ENCODE measurements around the gene UIMC1. TPM values are rescaled to one million over a fixed set of nuclear protein-coding genes. Genes with fewer than 3 reads are reported as not detected.

Gene UIMC1
- total RNA-seq, 1 donor from 2014 or later = 42.2 TPM

GRCh38 chr5:177015156-177015555 lies 8.6 kb upstream of the UIMC1 start:
- intact Hi-C loops (cut with DNase I) = no loop called here
- TF ChIP-seq POLR2A (IDR thresholded peaks at IDR 0.05) = no peak
- TF ChIP-seq POLR2AphosphoS5 (IDR thresholded peaks at IDR 0.05; ENCODE audit: insufficient read depth in 1 of 2, low read depth in 1 of 2) = no peak
- TF ChIP-seq CTCF (IDR thresholded peaks at IDR 0.05) = no peak
- Histone ChIP-seq H3K4me1 (no peaks in the 10 kb centered on the region), H3K9me3 (no peaks in the 10 kb centered on the region), H3K4me3 (no peak overlapping the region), H3K27me3 (no peaks in the 10 kb centered on the region), H3K27ac (no peak overlapping the region), H3K36me3 (no peaks in the 10 kb centered on the region)
- no peak for DNase-seq (ENCODE audit: extremely low spot score in 2 of 2)

GRCh38 chr5:177010153-177010552 lies 3.6 kb upstream of the UIMC1 start:
- Histone ChIP-seq H3K4me1 (peaks cover 5% of the 10 kb centered on the region), H3K27me3 (no peaks in the 10 kb centered on the region), H3K27ac (no peak overlapping the region), H3K36me3 (no peaks in the 10 kb centered on the region), H3K4me3 (no peak overlapping the region), H3K9me3 (no peaks in the 10 kb centered on the region)
- TF ChIP-seq POLR2AphosphoS5 (IDR thresholded peaks at IDR 0.05; ENCODE audit: insufficient read depth in 1 of 2, low read depth in 1 of 2) (no peak), CTCF (IDR thresholded peaks at IDR 0.05) (no peak), POLR2A (IDR thresholded peaks at IDR 0.05) (no peak)
- intact Hi-C loops (cut with DNase I) = no loop called here
- DNase-seq (ENCODE audit: extremely low spot score in 2 of 2) = no peak

GRCh38 chr5:177008716-177009115 lies 2.1 kb upstream of the UIMC1 start:
- no peaks in the 10 kb centered on the region for H3K27me3 ChIP-seq
- H3K4me3 ChIP-seq = no peak overlapping the region
- no peaks in the 10 kb centered on the region for H3K36me3 ChIP-seq
- H3K4me1 ChIP-seq = peaks cover 19% of the 10 kb centered on the region
- H3K9me3 ChIP-seq = no peaks in the 10 kb centered on the region
- no peak for DNase-seq (ENCODE audit: extremely low spot score in 2 of 2)
- intact Hi-C loops (cut with DNase I) = no loop called here
- TF ChIP-seq CTCF (IDR thresholded peaks at IDR 0.05) (no peak), POLR2A (IDR thresholded peaks at IDR 0.05) (no peak), POLR2AphosphoS5 (IDR thresholded peaks at IDR 0.05; ENCODE audit: insufficient read depth in 1 of 2, low read depth in 1 of 2) (no peak)
- no peak overlapping the region for H3K27ac ChIP-seq

GRCh38 chr5:177005619-177006264 lies 837 bp downstream of the UIMC1 start:
- no peak for DNase-seq (ENCODE audit: extremely low spot score in 2 of 2)
- H3K9me3 ChIP-seq = no peaks in the 10 kb centered on the region
- H3K36me3 ChIP-seq = no peaks in the 10 kb centered on the region
- TF ChIP-seq POLR2AphosphoS5 (IDR thresholded peaks at IDR 0.05; ENCODE audit: insufficient read depth in 1 of 2, low read depth in 1 of 2) (no peak), POLR2A (IDR thresholded peaks at IDR 0.05) (no peak), CTCF (IDR thresholded peaks at IDR 0.05) (peak in 2 of 3 experiments; percentile 14 to 23)
- H3K4me3 ChIP-seq = peak overlapping the region; percentile 74 to 87
- H3K4me1 ChIP-seq = peaks cover 21% of the 10 kb centered on the region
- peak overlapping the region; percentile 83 for H3K27ac ChIP-seq
- intact Hi-C loops (cut with DNase I) = no loop called here
- H3K27me3 ChIP-seq = no peaks in the 10 kb centered on the region

- no peaks in the 10 kb centered on the region for H3K27me3 ChIP-seq
- H3K36me3 ChIP-seq = no peaks in the 10 kb centered on the region
- no peaks in the 10 kb centered on the region for H3K9me3 ChIP-seq
- peak overlapping the region in 1 of 2 donors; percentile 87 for H3K4me3 ChIP-seq
- intact Hi-C loops (cut with DNase I) = no loop called here
- DNase-seq (ENCODE audit: extremely low spot score in 2 of 2) = no peak
- peaks cover 21% of the 10 kb centered on the region for H3K4me1 ChIP-seq
- TF ChIP-seq POLR2AphosphoS5 (IDR thresholded peaks at IDR 0.05; ENCODE audit: insufficient read depth in 1 of 2, low read depth in 1 of 2) (no peak), CTCF (IDR thresholded peaks at IDR 0.05) (no peak), POLR2A (IDR thresholded peaks at IDR 0.05) (no peak)
- H3K27ac ChIP-seq = no peak overlapping the region
These were observed 1.6 kb downstream of the UIMC1 start for GRCh38 chr5:177004961-177005360.

Data from vagina (tissue), 2 donors.